ENCODE results near the gene GREB1.

- TF ChIP-seq ZNF121 (tag by site-specific recombination; IDR thresholded peaks at IDR 0.05) (no peak), CTCF (tag by site-specific recombination; IDR thresholded peaks at IDR 0.05) (no peak), ZNF629 (tag by site-specific recombination; IDR thresholded peaks at IDR 0.05) (no peak), ZNF157 (tag by site-specific recombination; IDR thresholded peaks at IDR 0.05) (no peak), ATF2 (tag by site-specific recombination; IDR thresholded peaks at IDR 0.05; ENCODE audit: low read depth) (no peak), ZFP41 (tag by site-specific recombination; IDR thresholded peaks at IDR 0.05; ENCODE audit: borderline replicate concordance) (no peak)
Observed at GRCh38 chr2:11490194-11490593, 43.7 kb upstream of the GREB1 start.
